ENCODE results near the gene SELENOH.
"Not testable (repeated sequence)": the region's sequence is repeated elsewhere in the genome, so short reads cannot be mapped to it uniquely, and the experiment has no call there.

- TF ChIP-seq CTCF, POLR2A (IDR thresholded peaks at IDR 0.05): not testable (repeated sequence)
Measured at GRCh38 chr11:57705432-57705831, 35.9 kb upstream of the SELENOH start.
